RWPE2 (cell line): ENCODE measurements around the gene TIMM50.

Experiments
- ATAC-seq: fragments of 200-7000 bp; cut with Tn5 transposase; 3 replicates; pipeline ENCODE4 v1.9.1; 2021; ENCODE audit warnings: low read depth
- DNase-seq: peaks from one replicate; pipeline ENCODE4 v3.0.0-alpha.2; 2020; ENCODE audit warnings: low spot score
- H3K27ac ChIP-seq: fragments of 450-650 bp; 2 replicates; pipeline ENCODE4 v1.5.1; 2017; ENCODE audit warnings: mild to moderate bottlenecking; ENCODE audit not compliant: poor library complexity, severe bottlenecking
- H3K27me3 ChIP-seq: fragments of 250-450 bp; sonication (Bioruptor Pico); 2 replicates; pipeline ENCODE4 v1.5.1; 2021; ENCODE audit warnings: mild to moderate bottlenecking, moderate library complexity; ENCODE audit not compliant: insufficient read depth, poor library complexity, severe bottlenecking
- H3K36me3 ChIP-seq: fragments of 250-450 bp; sonication (Bioruptor Pico); 2 replicates; pipeline ENCODE4 v1.5.1; 2020; ENCODE audit warnings: low read depth, mild to moderate bottlenecking, moderate library complexity
- H3K4me1 ChIP-seq: fragments of 250-450 bp; sonication (Bioruptor Pico); 2 replicates; pipeline ENCODE4 v1.5.1; 2021; ENCODE audit warnings: mild to moderate bottlenecking, moderate library complexity; ENCODE audit not compliant: insufficient read depth, poor library complexity, severe bottlenecking
- H3K4me3 ChIP-seq: fragments of 250-450 bp; sonication (Bioruptor Pico); 2 replicates; pipeline ENCODE4 v1.5.1; 2021; ENCODE audit warnings: mild to moderate bottlenecking, moderate library complexity; ENCODE audit not compliant: severe bottlenecking
- H3K9me3 ChIP-seq: fragments of 250-450 bp; sonication (Bioruptor Pico); 2 replicates; pipeline ENCODE4 v1.5.1; 2021; ENCODE audit warnings: mild to moderate bottlenecking, moderate library complexity; ENCODE audit not compliant: severe bottlenecking
- CTCF ChIP-seq: fragments of 450-650 bp; IDR thresholded peaks from one replicate; pipeline ENCODE4 v1.5.1; 2017; ENCODE audit warnings: mild to moderate bottlenecking, moderate library complexity; ENCODE audit not compliant: poor library complexity, severe bottlenecking

The TIMM50 gene

DNA sequence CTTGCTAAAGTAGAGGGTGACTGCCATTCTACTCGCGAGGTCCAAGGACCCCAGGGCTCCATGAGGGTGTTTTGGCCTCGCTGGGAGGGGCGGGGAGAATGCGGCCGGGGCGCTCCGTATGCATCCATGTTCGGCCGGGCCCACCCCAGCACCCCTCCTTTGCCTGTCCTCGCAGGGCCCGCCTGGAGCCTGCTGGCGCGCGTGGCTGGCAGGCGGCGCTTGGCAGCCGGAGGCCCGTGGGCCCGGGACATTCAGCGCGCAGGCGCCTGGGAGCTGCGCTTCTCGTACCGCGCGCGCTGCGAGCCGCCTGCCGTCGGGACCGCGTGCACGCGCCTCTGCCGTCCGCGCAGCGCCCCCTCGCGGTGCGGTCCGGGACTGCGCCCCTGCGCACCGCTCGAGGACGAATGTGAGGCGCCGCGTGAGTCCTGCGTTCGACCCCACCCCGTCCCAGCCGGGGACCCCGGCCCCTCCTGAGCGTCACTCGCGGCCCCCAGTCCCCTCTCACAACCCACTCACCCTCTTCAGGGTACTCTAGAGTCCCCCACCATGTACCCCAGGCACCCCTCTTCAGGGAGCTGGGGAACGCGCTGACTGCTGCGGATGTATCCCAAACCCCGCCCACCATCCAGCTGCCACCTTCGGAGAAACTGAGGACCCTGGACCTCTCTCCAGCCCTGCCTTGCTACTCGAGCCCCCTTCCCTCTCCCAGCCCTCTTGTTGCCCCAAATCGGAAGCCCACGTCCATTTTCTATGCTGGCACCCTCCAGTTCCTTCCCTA is 22.2 kb downstream of the TIMM50 start:
- Histone ChIP-seq H3K27me3 (peaks cover 26% of the 10 kb centered on the region), H3K27ac (no peak overlapping the region), H3K4me1 (no peaks in the 10 kb centered on the region), H3K4me3 (no peak overlapping the region), H3K9me3 (no peaks in the 10 kb centered on the region), H3K36me3 (no peaks in the 10 kb centered on the region)
- DNase-seq (no peak), ATAC-seq (0 out of 3 replicates have a peak, but pooled peaks have one; percentile 4)
- TF ChIP-seq CTCF: peak; percentile 87

GRCh38 chr19:39506598-39506943 is 25.9 kb downstream of the TIMM50 start:
- Histone ChIP-seq H3K9me3 (no peaks in the 10 kb centered on the region), H3K4me1 (no peaks in the 10 kb centered on the region), H3K36me3 (no peaks in the 10 kb centered on the region), H3K4me3 (peak overlapping the region; percentile 69), H3K27me3 (no peaks in the 10 kb centered on the region), H3K27ac (no peak overlapping the region)
- TF ChIP-seq CTCF: no peak
- no peak for DNase-seq
- ATAC-seq: no peak

DNA sequence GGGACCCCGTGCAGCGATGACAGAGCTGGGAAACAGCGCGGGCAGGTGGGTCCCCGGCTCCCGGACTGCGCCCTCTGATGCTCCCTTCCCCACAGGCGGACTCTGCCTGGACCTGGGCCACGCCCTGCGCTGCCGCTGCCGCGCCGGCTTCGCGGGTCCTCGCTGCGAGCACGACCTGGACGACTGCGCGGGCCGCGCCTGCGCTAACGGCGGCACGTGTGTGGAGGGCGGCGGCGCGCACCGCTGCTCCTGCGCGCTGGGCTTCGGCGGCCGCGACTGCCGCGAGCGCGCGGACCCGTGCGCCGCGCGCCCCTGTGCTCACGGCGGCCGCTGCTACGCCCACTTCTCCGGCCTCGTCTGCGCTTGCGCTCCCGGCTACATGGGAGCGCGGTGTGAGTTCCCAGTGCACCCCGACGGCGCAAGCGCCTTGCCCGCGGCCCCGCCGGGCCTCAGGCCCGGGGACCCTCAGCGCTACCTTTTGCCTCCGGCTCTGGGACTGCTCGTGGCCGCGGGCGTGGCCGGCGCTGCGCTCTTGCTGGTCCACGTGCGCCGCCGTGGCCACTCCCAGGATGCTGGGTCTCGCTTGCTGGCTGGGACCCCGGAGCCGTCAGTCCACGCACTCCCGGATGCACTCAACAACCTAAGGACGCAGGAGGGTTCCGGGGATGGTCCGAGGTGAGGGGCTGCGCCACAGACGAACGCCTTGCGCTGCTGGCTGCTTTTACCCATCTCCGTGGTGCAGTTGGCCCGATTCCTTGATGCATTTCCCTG is 26.5 kb downstream of the TIMM50 start:
- Histone ChIP-seq H3K4me3 (peak overlapping the region; percentile 69), H3K27ac (no peak overlapping the region), H3K4me1 (no peaks in the 10 kb centered on the region), H3K27me3 (no peaks in the 10 kb centered on the region), H3K9me3 (no peaks in the 10 kb centered on the region), H3K36me3 (no peaks in the 10 kb centered on the region)
- peak; percentile 79 for ATAC-seq
- no peak for DNase-seq
- no peak for TF ChIP-seq CTCF

GRCh38 chr19:39507715-39508364 is 27.2 kb downstream of the TIMM50 start:
- DNase-seq (no peak), ATAC-seq (no peak)
- no peak for TF ChIP-seq CTCF
- Histone ChIP-seq H3K36me3 (no peaks in the 10 kb centered on the region), H3K9me3 (no peaks in the 10 kb centered on the region), H3K4me3 (peak overlapping the region; percentile 69), H3K27ac (no peak overlapping the region), H3K27me3 (no peaks in the 10 kb centered on the region), H3K4me1 (no peaks in the 10 kb centered on the region)
